ENCODE data around the gene GOLT1A.
A peak's percentile ranks its signal among the peaks of the same experiment; 100 is the strongest.

The GOLT1A gene

DNA sequence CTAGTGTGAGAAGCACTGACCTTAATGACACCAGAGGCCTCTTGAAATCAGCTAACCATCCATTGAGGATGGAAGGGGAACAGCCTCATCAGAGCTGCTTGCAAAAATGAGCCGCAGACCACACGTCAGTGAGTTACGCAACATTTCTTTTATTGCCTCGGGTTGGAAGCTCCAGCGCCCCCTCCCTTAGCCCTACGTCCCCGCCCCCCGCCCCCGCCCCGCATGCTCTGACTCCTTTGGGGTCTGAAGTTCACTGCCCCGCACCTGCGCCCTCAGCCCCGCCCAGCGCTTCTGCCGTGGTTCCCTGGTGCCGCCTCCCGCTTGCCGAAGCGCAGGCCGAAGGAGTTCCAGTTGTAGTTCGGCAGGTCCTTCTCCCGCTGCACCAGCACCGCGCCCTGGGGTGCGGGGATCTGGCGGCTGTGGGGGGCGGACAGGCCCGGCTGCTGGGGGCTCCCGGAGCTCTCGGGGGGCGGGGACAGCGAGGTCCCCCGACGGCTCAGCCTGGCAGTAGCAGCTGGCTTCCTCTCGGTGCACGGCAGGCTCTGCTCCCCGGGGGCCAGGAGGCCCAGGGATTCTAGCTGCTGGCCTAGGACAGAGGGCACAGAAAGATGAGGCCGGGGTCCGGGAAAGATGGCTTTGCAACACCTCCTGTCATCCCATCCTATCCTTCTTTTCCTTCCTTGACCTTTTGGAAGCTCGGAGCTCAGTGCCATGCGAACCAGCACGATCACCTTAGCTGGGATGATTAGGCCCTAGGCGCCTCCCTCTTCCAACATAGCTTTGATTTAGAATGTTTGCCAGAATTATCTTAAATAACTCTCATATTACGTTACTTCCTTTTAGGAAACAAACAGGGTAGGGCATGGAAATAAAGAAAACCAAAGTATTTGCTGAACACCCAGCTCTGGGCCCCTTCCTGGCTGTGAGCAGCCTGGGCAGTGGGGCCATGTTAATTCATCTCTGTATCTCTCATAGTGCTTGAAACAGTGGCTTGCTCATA, 23.3 kb downstream of the GOLT1A start:
- no peak for DNase-seq

GRCh38 chr1:204188959-204189639, 24.7 kb downstream of the GOLT1A start:
- no peak for DNase-seq

- DNase-seq, result no peak
These were observed 27.2 kb downstream of the GOLT1A start for GRCh38 chr1:204186597-204186996.

- DNase-seq, result no peak
These were observed 32.7 kb downstream of the GOLT1A start for GRCh38 chr1:204181116-204181515.

DNA sequence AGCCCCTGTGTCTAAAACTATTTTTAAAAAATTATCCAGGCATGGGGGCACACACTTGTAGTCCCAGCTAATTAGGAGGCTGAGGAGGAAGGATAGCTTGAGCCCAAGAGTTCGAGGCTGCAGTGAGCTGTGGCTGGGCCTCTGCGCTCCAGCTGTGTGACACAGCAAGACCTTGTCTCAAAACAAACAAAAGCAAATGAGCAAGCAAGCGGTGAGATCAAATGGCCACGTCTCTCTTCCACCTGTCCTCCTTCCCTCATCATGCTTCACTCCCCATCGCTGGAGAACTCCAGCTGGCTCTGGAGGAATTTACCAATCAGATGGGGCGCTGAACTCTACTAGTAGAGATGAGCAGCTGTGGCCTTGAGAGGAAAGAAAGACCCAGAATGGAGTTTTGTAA, 33.7 kb downstream of the GOLT1A start:
- no peak for DNase-seq

GRCh38 chr1:204178487-204179281, 35.1 kb downstream of the GOLT1A start:
- DNase-seq, result no peak

DNA sequence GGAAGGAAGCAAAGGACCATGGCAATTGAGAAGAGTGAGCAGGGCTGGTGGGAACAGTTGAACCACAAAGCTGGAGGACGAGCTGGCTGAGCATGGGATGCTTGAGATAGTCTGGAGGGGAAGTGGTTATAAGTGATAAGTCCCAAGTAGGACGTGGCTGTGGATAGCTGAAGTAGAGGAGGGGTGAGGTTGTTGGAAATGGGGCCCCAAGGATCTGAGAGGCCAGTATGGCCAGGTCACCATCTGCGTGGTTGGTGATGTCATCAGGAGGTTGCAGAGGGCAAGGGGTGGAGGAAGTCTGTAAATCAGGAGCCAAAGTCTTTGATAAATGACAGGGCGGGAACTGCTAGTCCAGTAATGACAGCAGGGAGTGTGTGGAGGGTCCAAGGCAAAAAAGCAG, 36.7 kb downstream of the GOLT1A start:
- DNase-seq, result peak; percentile 84

DNA sequence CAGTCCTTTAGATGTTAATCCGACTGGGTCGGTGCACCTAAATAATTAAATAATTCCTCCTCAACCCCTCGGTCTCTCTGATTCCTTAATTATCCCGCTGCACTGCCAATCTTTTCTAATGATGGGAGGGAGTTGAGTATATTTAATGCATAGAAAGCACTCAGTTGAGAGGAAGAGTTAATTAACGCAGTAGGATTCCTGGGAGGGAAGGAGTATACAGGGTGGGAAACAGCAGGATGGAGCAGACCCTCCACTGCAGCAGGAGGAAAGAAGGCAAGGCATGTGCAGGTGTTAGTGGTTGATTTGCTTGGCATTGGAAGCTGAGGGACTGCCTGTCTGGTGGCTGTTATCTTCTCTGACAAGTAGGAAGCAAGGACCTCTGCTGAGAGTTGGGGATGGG, 37.7 kb downstream of the GOLT1A start:
- no peak for DNase-seq

- no peak for DNase-seq
These were observed 38.8 kb downstream of the GOLT1A start for GRCh38 chr1:204174958-204175357.

- DNase-seq, result no peak
These were observed 41.3 kb downstream of the GOLT1A start for GRCh38 chr1:204172404-204173029.

DNA sequence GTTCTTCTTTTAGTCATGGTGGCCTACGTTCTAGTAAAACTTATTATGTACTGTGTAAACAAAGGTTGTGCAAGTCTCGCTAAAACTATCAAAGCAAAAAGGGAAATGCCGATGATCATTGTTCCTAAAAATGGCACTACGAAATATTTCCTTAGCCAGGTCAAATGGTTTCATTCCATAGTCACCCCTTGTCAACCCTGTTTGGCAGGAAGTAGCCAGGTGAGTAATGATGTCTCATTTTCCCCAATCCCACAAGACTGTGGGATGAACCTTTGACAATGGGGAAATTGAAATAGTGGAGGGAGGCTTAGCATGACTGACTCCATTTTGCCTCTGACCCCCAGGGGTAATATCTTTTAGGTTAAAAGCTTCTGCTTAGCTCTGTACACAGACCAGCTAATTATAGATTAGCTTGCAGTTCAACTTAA, 42.0 kb downstream of the GOLT1A start:
- no peak for DNase-seq

DNA sequence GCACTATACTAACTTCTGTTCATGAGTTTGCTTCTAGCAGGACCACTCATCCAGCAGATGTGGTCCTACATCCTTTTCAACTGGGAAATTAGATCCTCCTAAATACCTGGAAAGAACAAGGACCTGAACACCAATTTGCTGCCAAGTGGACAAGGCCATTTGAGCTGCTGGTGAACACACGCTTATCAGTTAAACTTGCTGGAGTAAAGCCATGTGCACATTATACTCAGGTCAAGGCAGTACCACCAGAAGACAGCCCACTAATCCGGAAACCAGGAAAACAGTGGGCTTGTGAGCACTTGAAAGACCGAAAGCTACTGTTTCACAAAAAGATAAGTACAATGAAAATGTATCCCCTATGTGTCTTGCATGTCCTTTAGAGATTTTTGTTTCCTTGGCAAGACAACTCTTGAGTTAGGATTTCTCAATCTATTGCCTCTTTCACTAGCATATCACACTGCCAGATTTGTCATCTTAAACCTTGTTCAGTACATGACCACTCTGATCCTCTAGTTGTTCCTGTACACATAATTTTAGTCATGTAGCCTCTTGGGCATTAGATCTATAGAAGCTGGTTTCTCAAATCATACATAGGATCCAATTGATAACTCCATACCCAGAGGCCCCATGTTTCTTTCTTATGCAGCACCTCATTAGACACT, 43.2 kb downstream of the GOLT1A start:
- DNase-seq, result no peak

DNA sequence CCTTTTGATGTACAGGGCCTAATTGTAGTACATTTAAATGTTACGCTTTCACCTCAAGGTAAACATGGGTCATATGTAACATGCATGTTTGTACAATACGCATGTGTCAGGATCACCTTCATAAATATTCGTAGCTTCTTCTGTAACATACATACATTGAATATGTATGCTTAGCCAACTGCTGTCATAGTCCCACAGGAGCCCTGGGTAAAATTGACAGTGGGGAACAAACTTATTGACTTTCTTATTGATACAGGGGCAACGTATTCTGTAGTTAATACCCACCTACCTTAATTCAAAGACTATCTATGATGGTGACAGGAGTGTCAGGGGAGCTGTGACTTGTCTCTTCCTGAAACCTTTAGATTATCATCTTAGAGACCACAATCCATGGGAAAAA, 43.9 kb downstream of the GOLT1A start:
- DNase-seq, result no peak

GRCh38 chr1:204167730-204168129, 46.1 kb downstream of the GOLT1A start:
- DNase-seq, result no peak

GRCh38 chr1:204166219-204166618, 47.6 kb downstream of the GOLT1A start, which contains the start of gene REN:
TSS of gene REN (minus strand) at chr1:204166337. CDS start at chr1:204166293, 44 bp downstream.
- DNase-seq, result no peak

DNA sequence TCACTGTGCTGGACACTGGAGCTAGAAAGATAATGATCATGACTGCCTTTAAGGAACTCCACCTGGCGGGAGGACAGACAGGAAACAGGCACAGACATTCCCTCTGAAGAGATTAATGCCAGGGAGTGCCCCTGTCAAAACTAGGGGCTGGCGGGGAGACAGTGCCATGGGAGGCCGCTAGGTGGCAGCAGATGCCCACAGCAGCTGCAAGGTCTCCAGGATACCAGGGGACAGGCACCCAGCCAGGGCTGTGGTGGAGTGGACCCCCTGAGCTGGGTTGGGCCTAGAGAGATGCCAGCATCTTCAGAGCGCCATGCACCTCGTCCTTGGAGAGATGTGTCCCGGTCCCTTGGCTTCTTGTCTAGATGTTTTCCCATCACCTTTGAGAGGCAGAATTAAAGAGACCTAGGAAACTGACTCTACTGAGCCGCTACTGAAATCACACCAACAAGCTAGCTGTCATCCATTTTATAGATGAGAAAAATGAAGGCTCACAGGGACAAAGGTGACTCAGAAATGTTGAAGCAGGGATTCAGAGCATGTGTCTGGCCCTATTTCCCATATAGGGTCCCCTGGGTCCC, 51.2 kb downstream of the GOLT1A start:
- DNase-seq, result peak; percentile 73

DNA sequence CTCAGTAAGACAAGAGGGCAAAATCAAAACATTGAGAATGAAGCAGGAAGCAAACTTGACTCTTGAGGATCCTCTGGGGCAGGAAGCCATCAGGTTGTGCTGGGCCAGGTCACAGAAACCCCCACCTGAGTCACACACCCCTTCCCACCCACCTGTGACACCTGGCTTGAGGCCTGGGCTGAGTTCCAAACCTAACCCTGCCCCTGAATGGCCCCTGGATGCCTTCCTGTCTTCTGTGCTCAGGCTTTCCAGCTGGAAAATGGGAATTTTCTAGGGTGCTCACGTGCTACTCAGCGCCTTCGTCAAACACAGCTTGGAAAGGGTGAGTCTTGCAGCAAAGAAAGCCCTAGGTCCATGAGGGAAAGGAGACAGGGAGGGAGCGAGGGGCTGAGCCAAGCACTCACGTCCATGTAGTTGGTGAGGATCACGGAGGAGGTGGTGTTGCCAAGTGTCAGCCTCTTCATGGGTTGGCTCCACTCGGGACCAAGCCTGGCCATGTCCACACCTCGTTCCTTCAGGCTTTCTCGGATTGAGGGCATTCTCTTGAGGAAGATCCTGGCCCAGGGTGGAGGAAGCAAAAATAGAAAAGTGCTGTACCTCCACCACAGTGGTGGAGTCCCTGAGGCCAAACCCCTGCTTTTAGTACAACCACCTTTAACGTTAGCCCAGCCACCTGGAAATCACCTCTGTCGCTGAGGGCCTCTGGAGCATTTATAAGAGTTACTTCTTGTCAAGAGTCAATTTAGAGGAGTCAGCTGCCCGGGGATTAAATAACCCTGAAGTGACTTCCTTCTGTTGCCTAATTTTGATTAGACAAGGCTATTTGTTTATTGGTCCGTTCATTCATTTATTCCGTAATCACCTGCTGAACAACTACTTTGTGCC, 51.9 kb downstream of the GOLT1A start:
- DNase-seq, result no peak

- DNase-seq, result no peak
These were observed 55.8 kb downstream of the GOLT1A start for GRCh38 chr1:204157962-204158361.

GRCh38 chr1:204155881-204156280, 57.9 kb downstream of the GOLT1A start:
- DNase-seq, result no peak

- no peak for DNase-seq
These were observed 59.1 kb downstream of the GOLT1A start for GRCh38 chr1:204154568-204155255.

Measured in hematopoietic multipotent progenitor cell treated with erythropoietin and hydrocortisone succinate and interleukin-3 and kit ligand, for 8 days (in vitro differentiated cells).